Smooth muscle cell (in vitro differentiated cells): ENCODE data around the gene ITSN2. TPM values are rescaled to one million over a fixed set of nuclear protein-coding genes. Genes with fewer than 3 reads are reported as not detected.
A peak's percentile ranks its signal among the peaks of the same experiment; 100 is the strongest.

Source experiments
- DNase-seq: peaks from one replicate; lab custom pipeline; 2025; ENCODE audit not compliant: unreplicated experiment; lab: John Stamatoyannopoulos, UW
- H2AFZ ChIP-seq: fragments of 200-600 bp; sonication (generic); 2 replicates; pipeline ENCODE4 v1.6.0; 2016; ENCODE audit warnings: antibody characterized with exemption, low read depth, mild to moderate bottlenecking
- H3F3A ChIP-seq: fragments of 200-600 bp; sonication (generic); 2 replicates; pipeline ENCODE4 v1.6.0; 2017; ENCODE audit warnings: antibody characterized with exemption, low read depth
- H3K27ac ChIP-seq: fragments of 200-600 bp; sonication (generic); 2 replicates; pipeline ENCODE4 v1.5.1; 2016; ENCODE audit warnings: low read depth, mild to moderate bottlenecking
- H3K27me3 ChIP-seq: fragments of 200-600 bp; sonication (generic); 2 replicates; pipeline ENCODE4 v1.6.1; 2016; ENCODE audit warnings: low read depth, mild to moderate bottlenecking
- H3K36me3 ChIP-seq: fragments of 200-600 bp; sonication (generic); 2 replicates; pipeline ENCODE4 v1.5.1; 2016; ENCODE audit warnings: low read depth
- H3K4me1 ChIP-seq: fragments of 200-600 bp; sonication (generic); 2 replicates; pipeline ENCODE4 v1.5.1; 2016; ENCODE audit warnings: low read depth
- H3K4me2 ChIP-seq: fragments of 200-600 bp; sonication (generic); 2 replicates; pipeline ENCODE4 v1.6.0; 2016; ENCODE audit warnings: mild to moderate bottlenecking
- H3K4me3 ChIP-seq: fragments of 200-600 bp; sonication (generic); 2 replicates; pipeline ENCODE4 v1.5.1; 2016; ENCODE audit warnings: mild to moderate bottlenecking
- H3K79me2 ChIP-seq: fragments of 200-600 bp; sonication (generic); 2 replicates; pipeline ENCODE4 v1.6.0; 2016; ENCODE audit warnings: low read depth, mild to moderate bottlenecking
- H3K9ac ChIP-seq: fragments of 200-600 bp; sonication (generic); 2 replicates; pipeline ENCODE4 v1.6.0; 2016; ENCODE audit warnings: low read depth
- H3K9me3 ChIP-seq: fragments of 200-600 bp; sonication (generic); replicated peaks from 2 replicates; pipeline ENCODE4 v1.5.1; 2016; ENCODE audit warnings: low read depth
- H4K20me1 ChIP-seq: fragments of 200-600 bp; sonication (generic); 2 replicates; pipeline ENCODE4 v1.6.0; 2016; ENCODE audit warnings: low read depth
- CTCF ChIP-seq: fragments of 200-600 bp; sonication (generic); IDR thresholded peaks from 2 replicates; pipeline ENCODE4 v1.5.1; 2017; ENCODE audit warnings: borderline replicate concordance, mild to moderate bottlenecking, antibody characterized with exemption; ENCODE audit not compliant: insufficient read depth, poor library complexity, severe bottlenecking
- WGBS: methylation state at CpG from one replicate; pipeline ENCODE4 v1.1.7; 2016; ENCODE audit warnings: low lambda C conversion rate; 5-methylcytosine and 5-hydroxymethylcytosine counted together
- polyA plus RNA-seq: library from polyadenylated mRNA; unstranded; fragments of >200 nt; fragmentation: Nextera tagmentation; extraction: Ambion mirVana; gene quantifications from 2 replicates; pipeline ENCODE4 v1.2.1, GENCODE V29; 2016
- total RNA-seq: library from RNA; depleted of rRNA; stranded (reverse); fragments of >200 nt; gene quantifications from 2 replicates; pipeline ENCODE4 v1.2.3, GENCODE V29; 2014

ITSN2 gene
- total and polyA plus RNA-seq, 2 experiments from 2014 or later, result 8.5 to 19.6 TPM

- no peak overlapping the region for H2AFZ ChIP-seq
- H3K9me3 ChIP-seq, result no peaks in the 10 kb centered on the region
- no peaks in the 10 kb centered on the region for H4K20me1 ChIP-seq
- no peak for DNase-seq
- no peak for TF ChIP-seq CTCF
- H3K4me1 ChIP-seq, result no peaks in the 10 kb centered on the region
- H3K27me3 ChIP-seq, result no peaks in the 10 kb centered on the region
- no peak overlapping the region for H3K4me3 ChIP-seq
- no peaks in the 10 kb centered on the region for H3K79me2 ChIP-seq
- H3F3A ChIP-seq, result no peaks in the 10 kb centered on the region
- WGBS, result 94% methylated on average over 2 of the region's 2 CpGs
- no peak overlapping the region for H3K27ac ChIP-seq
- peaks cover 5% of the 10 kb centered on the region for H3K36me3 ChIP-seq
- H3K9ac ChIP-seq, result no peak overlapping the region
- H3K4me2 ChIP-seq, result no peak overlapping the region
These were observed 52.4 kb downstream of the ITSN2 start for GRCh38 chr2:24307961-24308360.

- WGBS, result 61% methylated on average over 3 of the region's 3 CpGs
- Histone ChIP-seq H3K27me3 (no peaks in the 10 kb centered on the region), H3F3A (no peaks in the 10 kb centered on the region), H2AFZ (no peak overlapping the region), H3K4me2 (no peak overlapping the region), H4K20me1 (no peaks in the 10 kb centered on the region), H3K4me1 (no peaks in the 10 kb centered on the region), H3K36me3 (peaks cover 11% of the 10 kb centered on the region), H3K9ac (no peak overlapping the region), H3K79me2 (no peaks in the 10 kb centered on the region), H3K27ac (peak overlapping the region; percentile 25), H3K4me3 (no peak overlapping the region), H3K9me3 (no peaks in the 10 kb centered on the region)
- DNase-seq, result no peak
- no peak for TF ChIP-seq CTCF
These were observed 55.7 kb downstream of the ITSN2 start for GRCh38 chr2:24304631-24305030.

- DNase-seq, result no peak
- Histone ChIP-seq H3K9me3 (no peaks in the 10 kb centered on the region), H3K27me3 (no peaks in the 10 kb centered on the region), H3K9ac (no peak overlapping the region), H3K4me1 (no peaks in the 10 kb centered on the region), H3K36me3 (peaks cover 11% of the 10 kb centered on the region), H2AFZ (no peak overlapping the region), H3K79me2 (no peaks in the 10 kb centered on the region), H3K4me3 (no peak overlapping the region), H3K27ac (no peak overlapping the region), H3K4me2 (no peak overlapping the region), H3F3A (no peaks in the 10 kb centered on the region), H4K20me1 (no peaks in the 10 kb centered on the region)
- no peak for TF ChIP-seq CTCF
- WGBS, result 65% methylated on average over 4 of the region's 4 CpGs
These were observed 56.2 kb downstream of the ITSN2 start for GRCh38 chr2:24304098-24304497.

GRCh38 chr2:24301599-24301998 lies 58.7 kb downstream of the ITSN2 start:
- H3K27me3 ChIP-seq, result no peaks in the 10 kb centered on the region
- no peaks in the 10 kb centered on the region for H4K20me1 ChIP-seq
- H3K4me2 ChIP-seq, result no peak overlapping the region
- TF ChIP-seq CTCF, result no peak
- no peaks in the 10 kb centered on the region for H3F3A ChIP-seq
- no peak overlapping the region for H3K4me3 ChIP-seq
- WGBS, result 97% methylated on average over 6 of the region's 6 CpGs
- no peaks in the 10 kb centered on the region for H3K4me1 ChIP-seq
- no peaks in the 10 kb centered on the region for H3K9me3 ChIP-seq
- no peak overlapping the region for H3K27ac ChIP-seq
- H3K9ac ChIP-seq, result no peak overlapping the region
- DNase-seq, result no peak
- no peak overlapping the region for H2AFZ ChIP-seq
- H3K36me3 ChIP-seq, result peaks cover 9% of the 10 kb centered on the region
- H3K79me2 ChIP-seq, result no peaks in the 10 kb centered on the region
